GM12891 (cell line): ENCODE results near the gene SEMA4D.

Source experiments
- POLR2A ChIP-seq: IDR thresholded peaks from 2 replicates; pipeline ENCODE4 v1.6.1; 2011; ENCODE audit warnings: low read depth, low read length, control low read depth
- POLR2AphosphoS5 ChIP-seq: IDR thresholded peaks from 2 replicates; pipeline ENCODE4 v1.6.1; 2011; ENCODE audit warnings: low read depth, low read length, control low read depth

DNA sequence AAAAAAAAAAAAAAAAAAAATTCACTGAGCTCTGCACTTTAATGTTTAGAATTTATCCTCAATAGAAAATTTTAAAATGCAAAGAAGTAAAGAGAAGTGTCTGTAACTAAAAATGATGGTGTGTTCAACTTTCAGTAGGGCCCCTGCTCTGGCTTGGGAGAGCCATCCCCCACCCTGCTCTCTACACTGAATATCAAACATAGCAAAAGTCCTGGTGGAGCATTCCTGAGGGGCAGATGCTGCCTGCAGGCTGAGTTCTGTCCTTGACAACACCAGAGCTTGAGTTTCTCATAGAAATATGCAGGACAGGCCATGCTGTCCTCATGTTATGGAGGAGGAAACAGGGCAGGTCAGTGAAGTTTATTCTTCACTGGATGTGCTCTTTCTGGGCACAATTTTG is 7.1 kb upstream of the SEMA4D start:
- TF ChIP-seq POLR2A (no peak), POLR2AphosphoS5 (no peak)
